Smooth muscle cell (in vitro differentiated cells): ENCODE data around the gene GREB1. TPM values are rescaled to one million over a fixed set of nuclear protein-coding genes. Genes with fewer than 3 reads are reported as not detected.

ENCODE experiments used
- DNase-seq: peaks from one replicate; lab custom pipeline; 2025; ENCODE audit not compliant: unreplicated experiment; lab: John Stamatoyannopoulos, UW
- H2AFZ ChIP-seq: fragments of 200-600 bp; sonication (generic); 2 replicates; pipeline ENCODE4 v1.6.0; 2016; ENCODE audit warnings: antibody characterized with exemption, low read depth, mild to moderate bottlenecking
- H3F3A ChIP-seq: fragments of 200-600 bp; sonication (generic); 2 replicates; pipeline ENCODE4 v1.6.0; 2017; ENCODE audit warnings: antibody characterized with exemption, low read depth
- H3K27ac ChIP-seq: fragments of 200-600 bp; sonication (generic); 2 replicates; pipeline ENCODE4 v1.5.1; 2016; ENCODE audit warnings: low read depth, mild to moderate bottlenecking
- H3K27me3 ChIP-seq: fragments of 200-600 bp; sonication (generic); 2 replicates; pipeline ENCODE4 v1.6.1; 2016; ENCODE audit warnings: low read depth, mild to moderate bottlenecking
- H3K36me3 ChIP-seq: fragments of 200-600 bp; sonication (generic); 2 replicates; pipeline ENCODE4 v1.5.1; 2016; ENCODE audit warnings: low read depth
- H3K4me1 ChIP-seq: fragments of 200-600 bp; sonication (generic); 2 replicates; pipeline ENCODE4 v1.5.1; 2016; ENCODE audit warnings: low read depth
- H3K4me2 ChIP-seq: fragments of 200-600 bp; sonication (generic); 2 replicates; pipeline ENCODE4 v1.6.0; 2016; ENCODE audit warnings: mild to moderate bottlenecking
- H3K4me3 ChIP-seq: fragments of 200-600 bp; sonication (generic); 2 replicates; pipeline ENCODE4 v1.5.1; 2016; ENCODE audit warnings: mild to moderate bottlenecking
- H3K79me2 ChIP-seq: fragments of 200-600 bp; sonication (generic); 2 replicates; pipeline ENCODE4 v1.6.0; 2016; ENCODE audit warnings: low read depth, mild to moderate bottlenecking
- H3K9ac ChIP-seq: fragments of 200-600 bp; sonication (generic); 2 replicates; pipeline ENCODE4 v1.6.0; 2016; ENCODE audit warnings: low read depth
- H3K9me3 ChIP-seq: fragments of 200-600 bp; sonication (generic); replicated peaks from 2 replicates; pipeline ENCODE4 v1.5.1; 2016; ENCODE audit warnings: low read depth
- H4K20me1 ChIP-seq: fragments of 200-600 bp; sonication (generic); 2 replicates; pipeline ENCODE4 v1.6.0; 2016; ENCODE audit warnings: low read depth
- CTCF ChIP-seq: fragments of 200-600 bp; sonication (generic); IDR thresholded peaks from 2 replicates; pipeline ENCODE4 v1.5.1; 2017; ENCODE audit warnings: borderline replicate concordance, mild to moderate bottlenecking, antibody characterized with exemption; ENCODE audit not compliant: insufficient read depth, poor library complexity, severe bottlenecking
- WGBS: methylation state at CpG from one replicate; pipeline ENCODE4 v1.1.7; 2016; ENCODE audit warnings: low lambda C conversion rate; 5-methylcytosine and 5-hydroxymethylcytosine counted together
- polyA plus RNA-seq: library from polyadenylated mRNA; unstranded; fragments of >200 nt; fragmentation: Nextera tagmentation; extraction: Ambion mirVana; gene quantifications from 2 replicates; pipeline ENCODE4 v1.2.1, GENCODE V29; 2016
- total RNA-seq: library from RNA; depleted of rRNA; stranded (reverse); fragments of >200 nt; gene quantifications from 2 replicates; pipeline ENCODE4 v1.2.3, GENCODE V29; 2014

GREB1 gene
- total and polyA plus RNA-seq, 2 experiments from 2014 or later = 1.7 to 4.3 TPM

DNA sequence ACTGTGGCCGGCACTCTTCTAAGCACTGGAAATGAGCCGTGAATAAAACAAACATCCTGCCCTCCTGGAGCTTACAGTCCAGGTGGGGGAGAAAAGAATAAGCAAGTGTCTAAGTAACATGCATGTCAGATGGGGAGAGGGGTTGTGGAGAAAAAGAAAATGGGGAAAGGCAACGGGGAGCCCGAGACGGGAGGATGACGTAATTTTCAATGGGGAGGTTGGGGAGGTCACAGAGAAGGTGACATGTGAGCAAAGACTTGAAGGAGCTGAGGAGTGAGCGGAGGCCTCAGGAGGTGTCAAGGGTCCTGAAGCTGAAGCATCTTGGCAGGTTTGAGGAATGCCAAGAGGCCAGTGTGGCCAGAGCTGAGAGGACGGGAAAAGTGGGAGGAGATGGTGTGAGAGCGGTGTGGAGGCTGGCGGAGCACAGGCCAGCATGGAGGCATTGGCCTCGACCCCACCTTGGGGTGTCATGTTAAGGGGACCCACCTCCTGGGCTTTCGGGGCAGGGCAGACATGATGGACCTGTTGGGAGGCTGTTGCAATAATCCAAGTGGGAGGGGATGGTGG, 151.1 kb downstream of the GREB1 start:
- Histone ChIP-seq H3F3A (no peaks in the 10 kb centered on the region), H3K4me1 (peaks cover 3% of the 10 kb centered on the region), H3K36me3 (no peaks in the 10 kb centered on the region), H2AFZ (no peak overlapping the region), H3K9ac (no peak overlapping the region), H4K20me1 (no peaks in the 10 kb centered on the region), H3K27me3 (peaks cover 17% of the 10 kb centered on the region), H3K9me3 (no peaks in the 10 kb centered on the region), H3K4me2 (no peak overlapping the region), H3K27ac (no peak overlapping the region), H3K4me3 (no peak overlapping the region), H3K79me2 (no peaks in the 10 kb centered on the region)
- DNase-seq = no peak
- WGBS = 93% methylated on average over 12 of the region's 12 CpGs
- no peak for TF ChIP-seq CTCF

- TF ChIP-seq CTCF = no peak
- H4K20me1 ChIP-seq = no peaks in the 10 kb centered on the region
- H3K4me1 ChIP-seq = peaks cover 3% of the 10 kb centered on the region
- H3K79me2 ChIP-seq = no peaks in the 10 kb centered on the region
- H3F3A ChIP-seq = no peaks in the 10 kb centered on the region
- no peak overlapping the region for H3K4me3 ChIP-seq
- no peak for DNase-seq
- H3K4me2 ChIP-seq = no peak overlapping the region
- H2AFZ ChIP-seq = no peak overlapping the region
- no peak overlapping the region for H3K9ac ChIP-seq
- WGBS = 88% methylated on average over 10 of the region's 10 CpGs
- H3K27me3 ChIP-seq = peaks cover 17% of the 10 kb centered on the region
- no peak overlapping the region for H3K27ac ChIP-seq
- H3K36me3 ChIP-seq = no peaks in the 10 kb centered on the region
- H3K9me3 ChIP-seq = no peaks in the 10 kb centered on the region
Observed at GRCh38 chr2:11685906-11686470, 152.1 kb downstream of the GREB1 start.

DNA sequence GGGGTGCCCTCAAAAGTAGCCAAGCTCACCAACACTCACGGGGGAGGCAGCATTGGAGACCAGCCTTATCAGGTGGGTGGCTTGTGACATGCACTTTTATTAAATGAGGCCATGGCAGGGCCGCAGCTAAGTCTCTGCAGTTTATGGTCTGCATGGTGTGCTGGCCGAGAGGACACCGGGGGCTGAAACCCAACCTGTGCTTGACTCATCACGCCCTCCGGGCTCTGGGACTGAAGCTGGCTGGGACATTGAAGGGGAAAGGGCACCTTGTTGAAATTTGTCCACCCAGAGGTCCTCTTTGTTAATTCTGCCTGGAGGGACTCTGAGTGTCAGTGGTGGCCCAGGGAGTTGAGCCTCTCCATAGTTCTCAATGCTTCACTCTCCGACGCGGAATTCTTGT, 153.9 kb downstream of the GREB1 start:
- H3F3A ChIP-seq = no peaks in the 10 kb centered on the region
- TF ChIP-seq CTCF = no peak
- no peaks in the 10 kb centered on the region for H3K36me3 ChIP-seq
- H3K27me3 ChIP-seq = peaks cover 17% of the 10 kb centered on the region
- no peak overlapping the region for H3K27ac ChIP-seq
- no peak overlapping the region for H3K4me3 ChIP-seq
- no peak overlapping the region for H2AFZ ChIP-seq
- H3K9me3 ChIP-seq = no peaks in the 10 kb centered on the region
- no peak overlapping the region for H3K9ac ChIP-seq
- no peak for DNase-seq
- H4K20me1 ChIP-seq = no peaks in the 10 kb centered on the region
- WGBS = 73% methylated on average over 9 of the region's 9 CpGs
- H3K4me2 ChIP-seq = peak overlapping the region; percentile 77
- peaks cover 3% of the 10 kb centered on the region for H3K4me1 ChIP-seq
- H3K79me2 ChIP-seq = no peaks in the 10 kb centered on the region
